HCT116 (cell line): ENCODE measurements around the gene CLCF1. TPM values are rescaled to one million over a fixed set of nuclear protein-coding genes. Genes with fewer than 3 reads are reported as not detected.

Source experiments
- ATAC-seq: fragments of 200-7000 bp; cut with Tn5 transposase; 2 replicates; pipeline ENCODE4 v1.9.1; 2020; ENCODE audit warnings: mild to moderate bottlenecking, moderate library complexity
- BruUV-seq: library from RNA; stranded (reverse); fragments of 400-500 nt; replicated peaks from 2 replicates; lab custom pipeline; 2021; lab: Mats Ljungman, UMichigan
- CTCF ChIA-PET: fragments of 300-600 bp; sonication (Branson Sonifier 250); formaldehyde crosslinking; loops from one replicate; lab custom pipeline; 2021; ENCODE audit warnings: antibody characterized with exemption; lab: Charles Lee
- POLR2A ChIA-PET: fragments of 300-600, 350-600 bp; sonication (Branson Sonifier 250); formaldehyde crosslinking; loops from one replicate; lab custom pipeline; 2021; ENCODE audit warnings: antibody characterized with exemption; lab: Charles Lee
- RAD21 ChIA-PET, 2 experiments: fragments of 300-600 bp; sonication (Branson Sonifier 250); formaldehyde crosslinking; loops; one replicate each; lab custom pipeline; 2023; ENCODE audit warnings: low total read pairs in 2 of 2; ENCODE audit not compliant: uncharacterized antibody in 2 of 2, unreplicated experiment in 2 of 2, low non-redundant PET in 1 of 2; lab: Charles Lee
- DNase-seq: peaks from one replicate; pipeline ENCODE4 v3.0.0-alpha.2; 2010; ENCODE audit warnings: low read depth, low spot score
- H2AFZ ChIP-seq: fragments of 200-600 bp; shearing (Covaris generic), sonication (generic); 2 replicates; pipeline ENCODE4 v1.6.1; 2017; ENCODE audit warnings: low read depth, mixed run types, mixed read lengths, antibody characterized with exemption, low read length; ENCODE audit not compliant: poor library complexity, severe bottlenecking
- H3K27ac ChIP-seq: 2 replicates; pipeline ENCODE4 v1.5.1; 2012; ENCODE audit warnings: low read depth, low read length
- H3K27me3 ChIP-seq: fragments of 200-600 bp; sonication (generic); 2 replicates; pipeline ENCODE4 v1.6.1; 2016; ENCODE audit warnings: mixed run types, low read length, mixed read lengths; ENCODE audit not compliant: insufficient read depth
- H3K36me3 ChIP-seq, 2 experiments: fragments of 200-500 bp in 1 of 2; fragments of 200-600 bp in 1 of 2; sonication (Bioruptor generic) in 1 of 2; sonication (generic) in 1 of 2; 2 replicates each; pipeline versions ENCODE4 v1.5.1 to v1.6.1; 2014 to 2016; ENCODE audit warnings: low read length in 2 of 2, inconsistent platforms in 1 of 2, mixed read lengths in 1 of 2, mixed run types in 1 of 2; ENCODE audit not compliant: insufficient read depth in 2 of 2, control insufficient read depth in 1 of 2
- H3K4me1 ChIP-seq, 2 experiments: fragments of 200-600 bp in 1 of 2; sonication (generic) in 1 of 2; 2 replicates each; pipeline versions ENCODE4 v1.5.1 to v1.6.1; 2012 to 2017; ENCODE audit warnings: low read length in 2 of 2, inconsistent platforms in 1 of 2, mild to moderate bottlenecking in 1 of 2, mixed read lengths in 1 of 2, mixed run types in 1 of 2, moderate library complexity in 1 of 2; ENCODE audit not compliant: insufficient read depth in 2 of 2, control insufficient read depth in 1 of 2
- H3K4me2 ChIP-seq: fragments of 200-600 bp; sonication (generic); 2 replicates; pipeline ENCODE4 v1.6.1; 2017; ENCODE audit warnings: mixed run types, low read length, mixed read lengths
- H3K4me3 ChIP-seq, 2 experiments: fragments of 200-600 bp in 1 of 2; sonication (generic) in 1 of 2; replicated peaks in 1 of 2; 2 replicates each; pipeline ENCODE4 v1.5.1; 2011 to 2016; ENCODE audit warnings: low read length in 2 of 2, control low read depth in 1 of 2, low read depth in 1 of 2, mild to moderate bottlenecking in 1 of 2, mixed read lengths in 1 of 2, mixed run types in 1 of 2
- H3K79me2 ChIP-seq: fragments of 200-600 bp; sonication (generic); 2 replicates; pipeline ENCODE4 v1.6.1; 2017; ENCODE audit warnings: mild to moderate bottlenecking, mixed run types, low read length, moderate library complexity, mixed read lengths; ENCODE audit not compliant: insufficient read depth
- H3K9ac ChIP-seq: fragments of 200-600 bp; sonication (generic); 2 replicates; pipeline ENCODE4 v1.6.1; 2016; ENCODE audit warnings: low read length, mixed read lengths
- H3K9me2 ChIP-seq: fragments of 200-600 bp; sonication (generic), shearing (Covaris generic); 2 replicates; pipeline ENCODE4 v1.6.1; 2017; ENCODE audit warnings: mixed run types, mild to moderate bottlenecking, moderate library complexity; ENCODE audit not compliant: insufficient read depth
- H3K9me3 ChIP-seq, 2 experiments: fragments of 200-500 bp in 1 of 2; fragments of 200-600 bp in 1 of 2; sonication (Bioruptor generic) in 1 of 2; sonication (generic) in 1 of 2; 2 replicates each; pipeline ENCODE4 v1.6.1; 2014 to 2017; ENCODE audit warnings: low read length in 2 of 2, mixed read lengths in 2 of 2, inconsistent platforms in 1 of 2, low read depth in 1 of 2, mild to moderate bottlenecking in 1 of 2, mixed run types in 1 of 2, moderate library complexity in 1 of 2; ENCODE audit not compliant: control insufficient read depth in 1 of 2, insufficient read depth in 1 of 2
- H4K20me1 ChIP-seq: fragments of 200-600 bp; sonication (generic), shearing (Covaris generic); 2 replicates; pipeline ENCODE4 v1.6.1; 2017; ENCODE audit warnings: mixed run types, mild to moderate bottlenecking, moderate library complexity; ENCODE audit not compliant: insufficient read depth
- ATF3 ChIP-seq: IDR thresholded peaks from 2 replicates; pipeline ENCODE4 v1.6.1; 2012
- CBX3 ChIP-seq: IDR thresholded peaks from 2 replicates; pipeline ENCODE4 v1.6.1; 2012; ENCODE audit warnings: low read depth
- CEBPB ChIP-seq: IDR thresholded peaks from 2 replicates; pipeline ENCODE4 v1.6.1; 2012; ENCODE audit warnings: low read depth
- CTCF ChIP-seq, 3 experiments: fragments of 200-600 bp in 1 of 3; sonication (generic) in 1 of 3; IDR thresholded peaks in 2 of 3; conservative IDR thresholded peaks in 1 of 3; 2 replicates each; pipeline ENCODE4 v1.5.1; 2012 to 2017; ENCODE audit warnings: low read depth in 2 of 3, low read length in 2 of 3, antibody characterized with exemption in 1 of 3, borderline replicate concordance in 1 of 3, control low read depth in 1 of 3, mild to moderate bottlenecking in 1 of 3, mixed read lengths in 1 of 3, mixed run types in 1 of 3, moderate library complexity in 1 of 3; ENCODE audit not compliant: insufficient read depth in 1 of 3
- ELF1 ChIP-seq: IDR thresholded peaks from 2 replicates; pipeline ENCODE4 v1.6.1; 2012; ENCODE audit warnings: low read depth, borderline replicate concordance
- EZH2 ChIP-seq: fragments of 200-600 bp; sonication (generic); IDR thresholded peaks from 2 replicates; pipeline ENCODE4 v1.6.1; 2017; ENCODE audit warnings: antibody characterized with exemption, mixed run types
- EZH2phosphoT487 ChIP-seq: fragments of 200-600 bp; IDR thresholded peaks from 2 replicates; pipeline ENCODE4 v1.6.1; 2018; ENCODE audit warnings: antibody characterized with exemption, borderline replicate concordance
- FOSL1 ChIP-seq: IDR thresholded peaks from 2 replicates; pipeline ENCODE4 v1.6.1; 2012; ENCODE audit warnings: low read depth
- JUND ChIP-seq: IDR thresholded peaks from 2 replicates; pipeline ENCODE4 v1.6.1; 2012
- MAX ChIP-seq: IDR thresholded peaks from 2 replicates; pipeline ENCODE4 v1.6.1; 2012
- POLR2AphosphoS5 ChIP-seq: IDR thresholded peaks from 2 replicates; pipeline ENCODE4 v1.6.1; 2011; ENCODE audit warnings: mild to moderate bottlenecking, low read depth, low read length, moderate library complexity
- REST ChIP-seq: IDR thresholded peaks from 2 replicates; pipeline ENCODE4 v1.6.1; 2012; ENCODE audit warnings: low read depth
- SRF ChIP-seq: IDR thresholded peaks from 2 replicates; pipeline ENCODE4 v1.6.1; 2012; ENCODE audit warnings: low read depth
- TCF7L2 ChIP-seq: IDR thresholded peaks from 2 replicates; pipeline ENCODE4 v1.7.0; 2011; ENCODE audit warnings: borderline replicate concordance, inconsistent platforms; ENCODE audit not compliant: insufficient read depth, insufficient read length; ENCODE audit errors: extremely low read depth
- ZNF274 ChIP-seq: fragments of 200-500 bp; sonication (Bioruptor generic); IDR thresholded peaks from 2 replicates; pipeline ENCODE4 v1.6.1; 2014; ENCODE audit warnings: mild to moderate bottlenecking, low read depth, low read length, inconsistent platforms
- intact Hi-C: fragments of 100-400 bp; cut with micrococcal nuclease; formaldehyde crosslinking; loops from 2 replicates; pipeline ENCODE4 v1.10.0; 2022
- total RNA-seq: library from RNA; stranded (reverse); gene quantifications from one replicate; pipeline ENCODE4 v1.2.1, GENCODE V29; 2021; ENCODE audit not compliant: unreplicated experiment

The CLCF1 gene
- total RNA-seq, 1 experiment from 2014 or later: 12.2 TPM

GRCh38 chr11:67396587-67397389 lies 23.4 kb upstream of the CLCF1 start:
- Histone ChIP-seq H3K4me3 (no peak overlapping the region), H4K20me1 (no peaks in the 10 kb centered on the region), H3K27me3 (no peaks in the 10 kb centered on the region), H3K4me2 (no peak overlapping the region), H3K79me2 (peaks cover 34% of the 10 kb centered on the region), H3K36me3 (peaks cover 13 to 37% of the 10 kb centered on the region in 2 experiments; a peak in 3 of 4 replicates), H3K9me3 (no peaks in the 10 kb centered on the region), H3K9ac (no peak overlapping the region), H3K4me1 (peaks cover 10 to 18% of the 10 kb centered on the region in 2 experiments; a peak in 3 of 4 replicates), H3K27ac (peak overlapping the region; percentile 26; the same call in 1 of the 2 replicates), H3K9me2 (no peaks in the 10 kb centered on the region), H2AFZ (no peak overlapping the region)
- intact Hi-C loops: no loop called here
- POLR2A ChIA-PET: no interaction called here
- no TSS peak for BruUV-seq
- no peak for DNase-seq
- TF ChIP-seq EZH2phosphoT487 (no peak), FOSL1 (no peak), ATF3 (no peak), ELF1 (no peak), EZH2 (no peak), POLR2AphosphoS5 (no peak), SRF (no peak), CTCF (IDR thresholded peaks at IDR 0.05 in 2 of 3, conservative IDR thresholded peaks at IDR 0.05 in 1 of 3; ENCODE audit: borderline replicate concordance in 1 of 3, insufficient read depth in 1 of 3, low read depth in 2 of 3, low read length in 2 of 3) (no peak), CBX3 (no peak), CEBPB (no peak), REST (no peak), JUND (no peak), MAX (no peak), ZNF274 (no peak), TCF7L2 (no peak)
- CTCF ChIA-PET: no interaction called here
- RAD21 ChIA-PET: interaction anchor here in 1 of 2 experiments (0.6 kb wide), 1 partner anchor 41 kb away, joined by 6 read pairs; no protein-coding TSS in a partner anchor
- no peak for ATAC-seq
